ENCODE data around the gene GDF10. TPM values are rescaled to one million over a fixed set of nuclear protein-coding genes. Genes with fewer than 3 reads are reported as not detected.

The GDF10 gene
- polyA plus RNA-seq, 1 of the 3 experiments (the other 2 are of a cell fraction), result 0.02 TPM

- no peak overlapping the region for H3K9ac ChIP-seq
- H3K36me3 ChIP-seq (replicated peaks in 1 of 2; ENCODE audit: control insufficient read depth in 1 of 2, insufficient read depth in 2 of 2, low read length in 1 of 2), result no peaks in the 10 kb centered on the region
- DNase-seq, result no peak
- peaks cover 6% of the 10 kb centered on the region; the same call in 1 of the 2 replicates for H3K27me3 ChIP-seq (ENCODE audit: insufficient read depth)
- no peaks in the 10 kb centered on the region for H3K9me2 ChIP-seq
- no peak for TF ChIP-seq NRF1 (IDR thresholded peaks at IDR 0.05; ENCODE audit: low read depth, low read length)
- no peak for TF ChIP-seq FOXJ3 (CRISPR knock-in tag; IDR thresholded peaks at IDR 0.05)
- no peak for TF ChIP-seq EP300 (IDR thresholded peaks at IDR 0.05; ENCODE audit: borderline replicate concordance in 1 of 2, low read depth in 1 of 2, low read length in 1 of 2)
- no peak for TF ChIP-seq RAD21 (IDR thresholded peaks at IDR 0.05; ENCODE audit: low read length)
- no peak for TF ChIP-seq SMC3 (IDR thresholded peaks at IDR 0.05; ENCODE audit: low read depth, low read length)
- TF ChIP-seq RFX5 (IDR thresholded peaks at IDR 0.05; ENCODE audit: low read length), result no peak
- TF ChIP-seq MXI1 (IDR thresholded peaks at IDR 0.05; ENCODE audit: low read depth, low read length), result no peak
- H3K4me2 ChIP-seq, result no peak overlapping the region
- H3K9me3 ChIP-seq, result no peaks in the 10 kb centered on the region
- H3K4me1 ChIP-seq (ENCODE audit: control insufficient read depth in 1 of 2, insufficient read depth in 2 of 2, low read depth in 1 of 2, low read length in 1 of 2), result peaks cover 0 to 12% of the 10 kb centered on the region in 2 experiments; a peak in 1 of 4 replicates
- no peak overlapping the region for H2AFZ ChIP-seq (ENCODE audit: low read depth)
- no peaks in the 10 kb centered on the region for H3F3A ChIP-seq (replicated peaks; ENCODE audit: insufficient read depth)
- H3K4me3 ChIP-seq (ENCODE audit: low read depth in 2 of 2, low read length in 1 of 2), result no peak overlapping the region
- 57% methylated on average over 9 of the region's 9 CpGs for WGBS (ENCODE audit: low lambda C conversion rate)
- H3K27ac ChIP-seq (ENCODE audit: low read depth in 2 of 2, low read length in 1 of 2), result no peak overlapping the region
- POLR2A ChIA-PET, result no interaction called here
- CTCF ChIA-PET, result interaction anchor here (1.1 to 3.3 kb wide), 3 partner anchors 10 to 294 kb away, joined by 4 to 18 read pairs (median 5); no protein-coding TSS in a partner anchor
- no peaks in the 10 kb centered on the region for H3K79me2 ChIP-seq (ENCODE audit: insufficient read depth)
- H4K20me1 ChIP-seq (ENCODE audit: insufficient read depth), result no peaks in the 10 kb centered on the region
Measured at GRCh38 chr10:47318706-47319105, 18.7 kb downstream of the GDF10 start.

GRCh38 chr10:47319784-47320183 is 19.8 kb downstream of the GDF10 start:
- peaks cover 0 to 12% of the 10 kb centered on the region in 2 experiments; a peak in 1 of 4 replicates for H3K4me1 ChIP-seq (ENCODE audit: control insufficient read depth in 1 of 2, insufficient read depth in 2 of 2, low read depth in 1 of 2, low read length in 1 of 2)
- H3K9me3 ChIP-seq, result no peaks in the 10 kb centered on the region
- no peaks in the 10 kb centered on the region for H3K9me2 ChIP-seq
- no peaks in the 10 kb centered on the region for H3K36me3 ChIP-seq (replicated peaks in 1 of 2; ENCODE audit: control insufficient read depth in 1 of 2, insufficient read depth in 2 of 2, low read length in 1 of 2)
- H3K79me2 ChIP-seq (ENCODE audit: insufficient read depth), result no peaks in the 10 kb centered on the region
- ChIA-PET CTCF (interaction anchor here (0.9 to 3.3 kb wide), 3 partner anchors 13 to 295 kb away, joined by 3 to 18 read pairs (median 8); no protein-coding TSS in a partner anchor), POLR2A (no interaction called here)
- no peak overlapping the region for H3K27ac ChIP-seq (ENCODE audit: low read depth in 2 of 2, low read length in 1 of 2)
- no peaks in the 10 kb centered on the region for H4K20me1 ChIP-seq (ENCODE audit: insufficient read depth)
- H3K27me3 ChIP-seq (ENCODE audit: insufficient read depth), result peaks cover 6% of the 10 kb centered on the region; the same call in 1 of the 2 replicates
- 47% methylated on average over 7 of the region's 8 CpGs for WGBS (ENCODE audit: low lambda C conversion rate)
- no peak overlapping the region for H3K4me2 ChIP-seq
- TF ChIP-seq FOSL2 (IDR thresholded peaks at IDR 0.05; ENCODE audit: borderline replicate concordance, low read depth) (no peak), FOXJ3 (CRISPR knock-in tag; IDR thresholded peaks at IDR 0.05) (no peak), FOXM1 (IDR thresholded peaks at IDR 0.05; ENCODE audit: low read depth) (no peak)
- TF ChIP-seq, protein P1, sequence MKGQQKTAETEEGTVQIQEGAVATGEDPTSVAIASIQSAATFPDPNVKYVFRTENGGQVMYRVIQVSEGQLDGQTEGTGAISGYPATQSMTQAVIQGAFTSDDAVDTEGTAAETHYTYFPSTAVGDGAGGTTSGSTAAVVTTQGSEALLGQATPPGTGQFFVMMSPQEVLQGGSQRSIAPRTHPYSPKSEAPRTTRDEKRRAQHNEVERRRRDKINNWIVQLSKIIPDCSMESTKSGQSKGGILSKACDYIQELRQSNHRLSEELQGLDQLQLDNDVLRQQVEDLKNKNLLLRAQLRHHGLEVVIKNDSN (IDR thresholded peaks at IDR 0.05; ENCODE audit: borderline replicate concordance, low read depth), result no peak
- TF ChIP-seq, protein P2, sequence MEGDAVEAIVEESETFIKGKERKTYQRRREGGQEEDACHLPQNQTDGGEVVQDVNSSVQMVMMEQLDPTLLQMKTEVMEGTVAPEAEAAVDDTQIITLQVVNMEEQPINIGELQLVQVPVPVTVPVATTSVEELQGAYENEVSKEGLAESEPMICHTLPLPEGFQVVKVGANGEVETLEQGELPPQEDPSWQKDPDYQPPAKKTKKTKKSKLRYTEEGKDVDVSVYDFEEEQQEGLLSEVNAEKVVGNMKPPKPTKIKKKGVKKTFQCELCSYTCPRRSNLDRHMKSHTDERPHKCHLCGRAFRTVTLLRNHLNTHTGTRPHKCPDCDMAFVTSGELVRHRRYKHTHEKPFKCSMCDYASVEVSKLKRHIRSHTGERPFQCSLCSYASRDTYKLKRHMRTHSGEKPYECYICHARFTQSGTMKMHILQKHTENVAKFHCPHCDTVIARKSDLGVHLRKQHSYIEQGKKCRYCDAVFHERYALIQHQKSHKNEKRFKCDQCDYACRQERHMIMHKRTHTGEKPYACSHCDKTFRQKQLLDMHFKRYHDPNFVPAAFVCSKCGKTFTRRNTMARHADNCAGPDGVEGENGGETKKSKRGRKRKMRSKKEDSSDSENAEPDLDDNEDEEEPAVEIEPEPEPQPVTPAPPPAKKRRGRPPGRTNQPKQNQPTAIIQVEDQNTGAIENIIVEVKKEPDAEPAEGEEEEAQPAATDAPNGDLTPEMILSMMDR (IDR thresholded peaks at IDR 0.05), result no peak
- no peak overlapping the region for H3K9ac ChIP-seq
- no peak overlapping the region for H3K4me3 ChIP-seq (ENCODE audit: low read depth in 2 of 2, low read length in 1 of 2)
- DNase-seq, result no peak
- H2AFZ ChIP-seq (ENCODE audit: low read depth), result no peak overlapping the region
- H3F3A ChIP-seq (replicated peaks; ENCODE audit: insufficient read depth), result no peaks in the 10 kb centered on the region
